Mesenchymal stem cell (in vitro differentiated cells and primary cell): ENCODE results near the gene ROPN1.
"Not testable (repeated sequence)": the region's sequence is repeated elsewhere in the genome, so short reads cannot be mapped to it uniquely, and the experiment has no call there.

Experiments
- DNase-seq: peaks from one replicate; pipeline ENCODE4 v3.0.0-alpha.2; 2013
- H2AFZ ChIP-seq: one replicate; pipeline ENCODE4 v1.6.1; 2013; ENCODE audit warnings: low read depth, mild to moderate bottlenecking, control low read depth, inconsistent platforms, low read length, moderate library complexity
- H2AK5ac ChIP-seq: 2 replicates; pipeline ENCODE4 v1.6.1; 2013; ENCODE audit warnings: low read length, moderate library complexity, mild to moderate bottlenecking, inconsistent platforms; ENCODE audit not compliant: severe bottlenecking
- H2BK120ac ChIP-seq: one replicate; pipeline ENCODE4 v1.6.1; 2013; ENCODE audit warnings: low read depth, mild to moderate bottlenecking, inconsistent platforms, low read length, moderate library complexity
- H2BK12ac ChIP-seq, 2 experiments: one replicate each; pipeline ENCODE4 v1.6.1; 2013; ENCODE audit warnings: inconsistent platforms in 2 of 2, low read length in 2 of 2, mild to moderate bottlenecking in 2 of 2, moderate library complexity in 2 of 2, control low read depth in 1 of 2
- H2BK15ac ChIP-seq: one replicate; pipeline ENCODE4 v1.6.1; 2013; ENCODE audit warnings: mild to moderate bottlenecking, low read depth, inconsistent platforms; ENCODE audit not compliant: poor library complexity, severe bottlenecking
- H2BK5ac ChIP-seq: 2 replicates; pipeline ENCODE4 v1.6.1; 2013; ENCODE audit warnings: low read depth, mild to moderate bottlenecking, low read length, control low read depth, inconsistent platforms; ENCODE audit not compliant: poor library complexity, severe bottlenecking
- H3K14ac ChIP-seq, 2 experiments: one replicate each; pipeline ENCODE4 v1.6.1; 2013; ENCODE audit warnings: inconsistent platforms in 2 of 2, low read length in 2 of 2, control low read depth in 1 of 2, mild to moderate bottlenecking in 1 of 2, moderate library complexity in 1 of 2
- H3K18ac ChIP-seq, 2 experiments: one replicate each; pipeline ENCODE4 v1.6.1; 2013; ENCODE audit warnings: inconsistent platforms in 2 of 2, low read length in 2 of 2, control low read depth in 1 of 2, low read depth in 1 of 2, mild to moderate bottlenecking in 1 of 2
- H3K23ac ChIP-seq, 2 experiments: one replicate each; pipeline ENCODE4 v1.6.1; 2013; ENCODE audit warnings: inconsistent platforms in 2 of 2, low read length in 2 of 2, mild to moderate bottlenecking in 2 of 2, moderate library complexity in 2 of 2, control low read depth in 1 of 2
- H3K27ac ChIP-seq: 2 replicates; pipeline ENCODE4 v1.5.1; 2013; ENCODE audit warnings: mild to moderate bottlenecking, moderate library complexity, low read length, control low read depth, inconsistent platforms; ENCODE audit not compliant: poor library complexity, severe bottlenecking
- H3K27me3 ChIP-seq, 2 experiments: 2 replicates each; pipeline versions ENCODE4 v1.6.1 to v1.7.0; 2013; ENCODE audit warnings: low read length in 2 of 2, mild to moderate bottlenecking in 2 of 2, moderate library complexity in 2 of 2, control low read depth in 1 of 2, inconsistent platforms in 1 of 2; ENCODE audit not compliant: control insufficient read depth in 1 of 2, insufficient read depth in 1 of 2
- H3K36me3 ChIP-seq, 2 experiments: 2 replicates each; pipeline versions ENCODE4 v1.6.1 to v1.7.0; 2013; ENCODE audit warnings: low read length in 2 of 2, control low read depth in 1 of 2, inconsistent platforms in 1 of 2, low read depth in 1 of 2, mild to moderate bottlenecking in 1 of 2; ENCODE audit not compliant: insufficient read depth in 2 of 2, control insufficient read depth in 1 of 2
- H3K4ac ChIP-seq, 2 experiments: one replicate each; pipeline ENCODE4 v1.6.1; 2013; ENCODE audit warnings: inconsistent platforms in 2 of 2, low read length in 2 of 2, mild to moderate bottlenecking in 2 of 2, moderate library complexity in 2 of 2, control low read depth in 1 of 2, low read depth in 1 of 2
- H3K4me1 ChIP-seq: 2 replicates; pipeline ENCODE4 v1.6.1; 2013; ENCODE audit warnings: low read depth, low read length, control low read depth; ENCODE audit not compliant: control insufficient read depth, insufficient read depth
- H3K4me2 ChIP-seq: 2 replicates; pipeline ENCODE4 v1.6.1; 2013; ENCODE audit warnings: low read length, mild to moderate bottlenecking, inconsistent platforms; ENCODE audit not compliant: poor library complexity, severe bottlenecking
- H3K4me3 ChIP-seq, 2 experiments: 2 replicates each; pipeline versions ENCODE4 v1.5.1 to v1.7.0; 2013; ENCODE audit warnings: low read length in 2 of 2, mild to moderate bottlenecking in 2 of 2, control low read depth in 1 of 2, low read depth in 1 of 2; ENCODE audit not compliant: insufficient read depth in 1 of 2
- H3K79me1 ChIP-seq: replicated peaks from 2 replicates; pipeline ENCODE4 v1.6.1; 2013; ENCODE audit warnings: mild to moderate bottlenecking, control low read depth, low read length, inconsistent platforms; ENCODE audit not compliant: poor library complexity, severe bottlenecking
- H3K9ac ChIP-seq: 2 replicates; pipeline ENCODE4 v1.7.0; 2013; ENCODE audit warnings: mild to moderate bottlenecking, low read length, moderate library complexity
- H3K9me3 ChIP-seq: 2 replicates; pipeline ENCODE4 v1.7.0; 2013; ENCODE audit warnings: mild to moderate bottlenecking, low read length; ENCODE audit not compliant: control insufficient read depth
- H4K8ac ChIP-seq: one replicate; pipeline ENCODE4 v1.6.1; 2013; ENCODE audit warnings: inconsistent platforms, mild to moderate bottlenecking, low read length, moderate library complexity
- H4K91ac ChIP-seq: one replicate; pipeline ENCODE4 v1.6.1; 2013; ENCODE audit warnings: mild to moderate bottlenecking, low read length, inconsistent platforms
- WGBS: methylation state at CpG from one replicate; pipeline ENCODE4 v1.1.7; 2013; ENCODE audit warnings: mixed read lengths; 5-methylcytosine and 5-hydroxymethylcytosine counted together

ROPN1 gene

DNA sequence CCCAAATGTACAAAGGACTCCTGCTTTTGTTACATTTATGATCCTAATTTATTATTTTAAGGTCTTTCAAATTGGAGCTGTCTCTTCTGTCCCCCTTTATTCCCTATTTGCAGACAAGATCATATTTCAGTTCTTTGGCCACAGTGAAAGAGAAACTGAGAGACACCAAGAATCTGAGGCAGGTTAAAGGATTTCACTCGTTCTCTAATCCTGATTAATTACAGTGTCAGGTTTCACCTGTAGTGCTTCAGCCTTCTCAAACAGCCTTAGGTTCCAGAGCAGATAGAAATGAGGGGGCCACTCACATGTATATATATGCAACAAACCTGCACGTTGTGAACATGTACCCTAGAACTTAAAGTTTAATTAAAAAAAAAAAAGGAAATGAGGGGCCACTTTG lies 24.7 kb downstream of the ROPN1 start:
- not testable (repeated sequence) for H3K4me2 ChIP-seq, H4K8ac ChIP-seq, H2BK15ac ChIP-seq, H3K18ac ChIP-seq, H3K27ac ChIP-seq, H2BK5ac ChIP-seq, H3K14ac ChIP-seq, H3K9ac ChIP-seq, H3K79me1 ChIP-seq, H3K4me3 ChIP-seq, H2AFZ ChIP-seq, H2AK5ac ChIP-seq, H3K23ac ChIP-seq, DNase-seq, H4K91ac ChIP-seq, H3K36me3 ChIP-seq, H3K9me3 ChIP-seq, H3K4ac ChIP-seq, H3K4me1 ChIP-seq, H2BK120ac ChIP-seq, H2BK12ac ChIP-seq
- peaks cover 0 to 18% of the 10 kb centered on the region in 2 experiments for H3K27me3 ChIP-seq
- WGBS, result 27% methylated on average over 1 of the region's 2 CpGs

DNA sequence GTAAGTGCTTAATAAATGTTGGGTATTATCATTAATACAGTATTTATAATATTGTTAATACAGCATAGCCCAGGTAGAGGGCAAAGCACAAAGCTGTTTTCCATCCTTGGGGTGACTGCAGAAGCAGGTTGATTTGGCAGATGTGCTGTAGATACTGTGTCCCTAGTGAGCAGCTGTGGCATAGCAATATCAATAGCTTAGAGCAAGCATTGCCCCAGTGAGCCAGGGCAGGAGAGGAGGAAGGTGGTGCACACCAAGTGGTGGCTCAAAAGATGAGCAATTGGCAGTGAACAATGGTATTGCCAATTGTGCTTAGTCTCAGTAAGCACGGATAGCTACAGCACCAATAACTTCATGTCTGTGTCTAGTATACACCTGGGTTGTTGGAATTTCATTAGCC lies 25.1 kb downstream of the ROPN1 start:
- H3K27ac ChIP-seq, H4K8ac ChIP-seq, DNase-seq, H2AFZ ChIP-seq, H2BK15ac ChIP-seq, H3K4me2 ChIP-seq, H3K4me1 ChIP-seq, H3K18ac ChIP-seq, H2BK120ac ChIP-seq, H3K9me3 ChIP-seq, H2BK12ac ChIP-seq, H3K79me1 ChIP-seq, H2BK5ac ChIP-seq, H3K23ac ChIP-seq, H3K9ac ChIP-seq, H3K14ac ChIP-seq, H4K91ac ChIP-seq, H3K36me3 ChIP-seq, H2AK5ac ChIP-seq, H3K4me3 ChIP-seq, H3K4ac ChIP-seq: not testable (repeated sequence)
- no CpG with 5 or more reads among the region's 1 CpG for WGBS
- H3K27me3 ChIP-seq, result peaks cover 0 to 13% of the 10 kb centered on the region in 2 experiments

DNA sequence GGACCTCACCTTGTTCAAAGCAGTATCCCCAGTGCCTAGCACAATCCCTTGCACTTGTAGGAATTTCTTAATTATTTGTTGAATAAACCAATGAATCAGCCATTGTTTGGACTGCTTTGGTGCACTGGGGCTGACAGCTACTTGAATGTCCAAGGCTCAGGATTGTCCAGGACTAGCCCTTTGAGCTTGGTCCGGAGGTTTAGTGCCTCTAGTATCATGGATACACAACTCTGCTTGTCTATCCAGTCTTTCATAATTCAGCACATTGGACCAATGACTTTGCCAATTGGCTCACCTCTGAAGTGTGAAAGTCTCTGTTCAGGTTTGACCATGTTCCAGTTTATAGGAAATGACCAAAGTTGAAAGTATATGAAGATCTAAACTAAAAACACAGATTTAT lies 27.1 kb downstream of the ROPN1 start:
- not testable (repeated sequence) for H3K4ac ChIP-seq, H3K4me2 ChIP-seq, H2BK120ac ChIP-seq, H3K79me1 ChIP-seq, H2AK5ac ChIP-seq, H3K27ac ChIP-seq, H2BK15ac ChIP-seq, H3K18ac ChIP-seq, H3K23ac ChIP-seq, H3K36me3 ChIP-seq, H3K4me3 ChIP-seq, H2BK12ac ChIP-seq, H3K9ac ChIP-seq, H4K8ac ChIP-seq, H3K9me3 ChIP-seq, H2BK5ac ChIP-seq, H3K4me1 ChIP-seq, H4K91ac ChIP-seq, H3K14ac ChIP-seq, DNase-seq, H2AFZ ChIP-seq
- H3K27me3 ChIP-seq, result peaks cover 0 to 11% of the 10 kb centered on the region in 2 experiments
- WGBS, result no CpG with 5 or more reads among the region's 1 CpG

DNA sequence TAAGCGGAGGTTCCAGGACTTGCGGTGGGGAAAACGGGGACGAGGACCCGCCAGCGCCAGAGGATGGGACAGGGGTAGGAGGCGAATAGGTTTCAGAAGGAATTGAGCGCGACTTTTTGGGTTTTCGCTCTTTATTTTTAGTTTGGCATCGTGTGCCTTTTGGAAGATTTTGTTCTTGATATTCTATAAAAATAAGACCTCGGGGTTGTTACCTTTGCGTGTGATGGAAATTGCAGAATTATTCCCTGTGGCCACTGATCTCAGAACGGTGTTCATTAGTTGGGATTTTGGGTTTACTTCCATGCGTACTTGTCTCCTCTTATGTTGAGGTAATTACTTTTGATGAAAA lies 30.4 kb downstream of the ROPN1 start:
- peak overlapping the region; percentile 93 for H3K4me2 ChIP-seq
- peak overlapping the region; percentile 45 for H3K27ac ChIP-seq
- no peak overlapping the region for H4K8ac ChIP-seq
- no peak overlapping the region for H3K23ac ChIP-seq
- H2AK5ac ChIP-seq, result no peak overlapping the region
- H2BK5ac ChIP-seq, result no peak overlapping the region
- peak overlapping the region; percentile 99 for H3K9ac ChIP-seq
- H3K18ac ChIP-seq, result peak overlapping the region in 1 of 2 experiments; percentile 6
- peaks cover 0 to 4% of the 10 kb centered on the region in 2 experiments for H3K27me3 ChIP-seq
- H3K4me3 ChIP-seq, result peak overlapping the region; percentile 84 to 98
- H3K36me3 ChIP-seq, result no peaks in the 10 kb centered on the region
- no peak overlapping the region for H2BK12ac ChIP-seq
- no peak overlapping the region for H2AFZ ChIP-seq
- DNase-seq, result no peak
- H3K4ac ChIP-seq, result no peak overlapping the region
- H3K9me3 ChIP-seq, result no peaks in the 10 kb centered on the region
- no peak overlapping the region for H2BK15ac ChIP-seq
- peaks cover 2% of the 10 kb centered on the region for H3K4me1 ChIP-seq
- H4K91ac ChIP-seq, result no peak overlapping the region
- H2BK120ac ChIP-seq, result no peak overlapping the region
- WGBS, result 12% methylated on average over 15 of the region's 15 CpGs
- H3K14ac ChIP-seq, result no peak overlapping the region
- H3K79me1 ChIP-seq, result no peaks in the 10 kb centered on the region
